Gastrocnemius medialis (tissue), 4 donors: ENCODE data around the gene BLOC1S3. TPM values are rescaled to one million over a fixed set of nuclear protein-coding genes. Genes with fewer than 3 reads are reported as not detected.
A peak's percentile ranks its signal among the peaks of the same experiment; 100 is the strongest.

Experiments
- ATAC-seq, 2 donors: fragments of 150-250 bp; one replicate each; pipeline ENCODE4 v1.9.1; 2016
- DNase-seq, 2 donors: peaks; one replicate each; pipeline ENCODE4 v3.0.0-alpha.2; 2019
- H3K27ac ChIP-seq, 4 donors: fragments of 200-600 bp; sonication (generic); 1 replicate in 1 of 4; 2 replicates in 3 of 4; pipeline ENCODE4 v1.5.1; 2016 to 2018; ENCODE audit warnings: mild to moderate bottlenecking in 2 of 4, moderate library complexity in 1 of 4
- H3K27me3 ChIP-seq, 3 donors: fragments of 200-600 bp; sonication (generic) in 2 of 3; 1 replicate in 1 of 3; 2 replicates in 2 of 3; pipeline versions ENCODE4 v1.5.1 to v1.6.0; 2016 to 2019; ENCODE audit warnings: mild to moderate bottlenecking in 1 of 3, moderate library complexity in 1 of 3
- H3K36me3 ChIP-seq, 2 donors: fragments of 200-600 bp; sonication (generic) in 1 of 2; one replicate each; pipeline ENCODE4 v1.5.1; 2017 to 2018
- H3K4me1 ChIP-seq, 2 donors: fragments of 200-600 bp; sonication (generic) in 1 of 2; one replicate each; pipeline ENCODE4 v1.5.1; 2016 to 2017; ENCODE audit warnings: mild to moderate bottlenecking in 2 of 2
- H3K4me3 ChIP-seq, 4 donors: fragments of 200-600 bp; sonication (generic) in 3 of 4; 1 replicate in 1 of 4; 2 replicates in 3 of 4; pipeline ENCODE4 v1.5.1; 2016 to 2019; ENCODE audit warnings: mild to moderate bottlenecking in 2 of 4
- H3K9me3 ChIP-seq, 3 donors: fragments of 200-600 bp; sonication (generic) in 2 of 3; 1 replicate in 1 of 3; 2 replicates in 2 of 3; pipeline ENCODE4 v1.5.1; 2016 to 2019
- POLR2A ChIP-seq, 2 donors: fragments of 450-650 bp; IDR thresholded peaks; one replicate each; pipeline ENCODE4 v1.6.1; 2017; ENCODE audit warnings: antibody characterized with exemption in 2 of 2, mild to moderate bottlenecking in 2 of 2, moderate library complexity in 2 of 2
- in situ Hi-C, 4 donors: fragments of 200-750 bp; cut with MboI; loops; one replicate each; pipeline versions ENCODE4 v1.15.0 to v1.8.0; 2017; ENCODE audit warnings: low sequenced_read_pairs in 4 of 4
- intact Hi-C: fragments of 100-400 bp; cut with DNase I; formaldehyde crosslinking; loops from one replicate; pipeline ENCODE4 v1.15.1; 2023; ENCODE audit warnings: low total_unique reads
- total RNA-seq, 4 donors: library from RNA; depleted of rRNA; stranded (reverse); fragments of >200 nt; gene quantifications; one replicate each; pipeline versions ENCODE4 v1.1.0 to v1.2.3, GENCODE V29; 2016
- TF ChIP-seq, protein P1 (sequence below), 5 experiments: fragments of 450-650 bp in 3 of 5; fragments of 200-600 bp in 2 of 5; sonication (generic) in 2 of 5; IDR thresholded peaks in 4 of 5; conservative IDR thresholded peaks in 1 of 5; 1 replicate in 4 of 5; 2 replicates in 1 of 5; pipeline ENCODE4 v1.5.1; 2016 to 2019; ENCODE audit warnings: antibody characterized with exemption in 5 of 5, mild to moderate bottlenecking in 3 of 5, moderate library complexity in 3 of 5

The BLOC1S3 gene
- total RNA-seq, 4 donors from 2014 or later = 1.9 to 14.9 (median 5.8) TPM

DNA sequence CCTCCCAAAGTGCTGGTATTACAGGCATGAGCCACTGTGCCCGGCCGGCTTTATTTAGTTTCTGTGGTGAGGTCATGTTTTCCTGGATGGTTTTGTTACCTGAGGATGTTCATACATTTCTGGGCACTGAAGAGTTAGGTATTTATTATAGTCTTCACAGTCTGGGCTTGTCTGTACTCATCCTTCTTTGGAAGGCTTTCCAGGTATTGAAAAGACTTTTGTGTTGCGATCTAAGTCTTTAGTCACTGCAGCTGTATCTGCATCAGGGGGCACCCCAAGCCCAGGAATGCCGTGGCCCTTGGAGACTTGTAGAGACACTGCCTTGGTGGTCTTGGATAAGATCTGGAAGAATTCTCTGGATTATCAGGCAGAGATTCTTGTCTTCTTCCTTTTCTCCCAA lies 12.8 kb downstream of the BLOC1S3 start:
- H3K27me3 ChIP-seq = no peaks in the 10 kb centered on the region
- in situ Hi-C loops = no loop called here
- H3K4me3 ChIP-seq = no peak overlapping the region
- H3K4me1 ChIP-seq = no peaks in the 10 kb centered on the region
- DNase-seq = no peak
- H3K9me3 ChIP-seq = no peaks in the 10 kb centered on the region
- H3K27ac ChIP-seq = no peak overlapping the region
- TF ChIP-seq, protein P1, sequence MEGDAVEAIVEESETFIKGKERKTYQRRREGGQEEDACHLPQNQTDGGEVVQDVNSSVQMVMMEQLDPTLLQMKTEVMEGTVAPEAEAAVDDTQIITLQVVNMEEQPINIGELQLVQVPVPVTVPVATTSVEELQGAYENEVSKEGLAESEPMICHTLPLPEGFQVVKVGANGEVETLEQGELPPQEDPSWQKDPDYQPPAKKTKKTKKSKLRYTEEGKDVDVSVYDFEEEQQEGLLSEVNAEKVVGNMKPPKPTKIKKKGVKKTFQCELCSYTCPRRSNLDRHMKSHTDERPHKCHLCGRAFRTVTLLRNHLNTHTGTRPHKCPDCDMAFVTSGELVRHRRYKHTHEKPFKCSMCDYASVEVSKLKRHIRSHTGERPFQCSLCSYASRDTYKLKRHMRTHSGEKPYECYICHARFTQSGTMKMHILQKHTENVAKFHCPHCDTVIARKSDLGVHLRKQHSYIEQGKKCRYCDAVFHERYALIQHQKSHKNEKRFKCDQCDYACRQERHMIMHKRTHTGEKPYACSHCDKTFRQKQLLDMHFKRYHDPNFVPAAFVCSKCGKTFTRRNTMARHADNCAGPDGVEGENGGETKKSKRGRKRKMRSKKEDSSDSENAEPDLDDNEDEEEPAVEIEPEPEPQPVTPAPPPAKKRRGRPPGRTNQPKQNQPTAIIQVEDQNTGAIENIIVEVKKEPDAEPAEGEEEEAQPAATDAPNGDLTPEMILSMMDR (IDR thresholded peaks at IDR 0.05 in 4 of 5, conservative IDR thresholded peaks at IDR 0.05 in 1 of 5) = no peak
- TF ChIP-seq POLR2A (IDR thresholded peaks at IDR 0.05) = no peak
- intact Hi-C loops = no loop called here
- no peak for ATAC-seq
- H3K36me3 ChIP-seq = no peaks in the 10 kb centered on the region

DNA sequence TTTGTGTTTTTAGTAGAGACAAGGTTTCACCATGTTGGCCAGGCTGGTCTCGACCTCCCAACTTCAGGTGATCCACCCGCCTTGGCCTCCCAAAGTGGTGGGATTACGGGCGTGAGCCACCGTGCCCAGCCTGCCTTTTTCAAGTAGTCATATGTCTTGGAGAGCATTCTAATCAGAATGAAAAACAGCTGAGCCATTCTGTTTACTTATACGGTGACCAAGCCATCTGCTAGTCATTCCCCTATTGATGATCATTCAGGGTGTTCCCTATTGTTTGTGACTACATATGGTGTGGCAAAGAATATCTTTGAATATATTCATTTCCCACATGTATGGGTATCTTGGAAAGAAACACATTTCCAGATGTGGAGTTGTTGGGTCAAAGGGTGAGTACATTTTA lies 17.2 kb downstream of the BLOC1S3 start:
- Histone ChIP-seq H3K36me3 (no peaks in the 10 kb centered on the region), H3K4me1 (no peaks in the 10 kb centered on the region), H3K4me3 (no peak overlapping the region), H3K27me3 (no peaks in the 10 kb centered on the region), H3K9me3 (no peaks in the 10 kb centered on the region), H3K27ac (no peak overlapping the region)
- ATAC-seq (no peak), DNase-seq (no peak)
- in situ Hi-C loops = no loop called here
- no peak for TF ChIP-seq POLR2A (IDR thresholded peaks at IDR 0.05)
- TF ChIP-seq, protein P1 (IDR thresholded peaks at IDR 0.05 in 4 of 5, conservative IDR thresholded peaks at IDR 0.05 in 1 of 5) = no peak
- intact Hi-C loops = loop anchor here (5.0 kb wide), 1 partner anchor 52 kb away; the partner anchor contains the start of gene EXOC3L2

DNA sequence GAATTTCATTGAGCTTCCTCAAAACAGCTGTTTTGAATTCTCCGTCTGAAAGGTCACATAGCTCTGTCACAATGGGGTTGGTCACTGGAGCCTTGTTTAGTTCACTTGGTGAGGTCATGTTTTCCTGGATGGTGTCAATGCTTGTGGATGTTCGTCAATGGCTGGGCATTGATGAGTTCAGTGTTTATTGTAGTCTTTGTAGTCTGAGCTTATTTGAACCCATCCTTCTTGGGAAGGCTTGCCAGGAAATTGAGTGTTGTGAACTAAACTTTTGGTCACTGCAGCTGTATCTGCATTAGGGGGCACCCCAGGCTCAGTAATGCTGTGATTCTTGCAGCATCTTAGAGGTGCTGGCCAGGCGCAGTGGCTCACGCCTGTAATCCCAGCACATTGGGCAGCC lies 22.0 kb downstream of the BLOC1S3 start:
- no peak for DNase-seq
- in situ Hi-C loops = loop anchor here in 1 of 4 donors (5.0 kb wide), 1 partner anchor 37 kb away; no protein-coding TSS in a partner anchor
- no peaks in the 10 kb centered on the region for H3K27me3 ChIP-seq
- ATAC-seq = no peak
- TF ChIP-seq, protein P1 (IDR thresholded peaks at IDR 0.05 in 4 of 5, conservative IDR thresholded peaks at IDR 0.05 in 1 of 5) = peak in 3 of 5 experiments; percentile 13 to 20 (median 15)
- no peak for TF ChIP-seq POLR2A (IDR thresholded peaks at IDR 0.05)
- H3K27ac ChIP-seq = no peak overlapping the region
- intact Hi-C loops = no loop called here
- H3K4me3 ChIP-seq = no peak overlapping the region
- H3K36me3 ChIP-seq = no peaks in the 10 kb centered on the region
- no peaks in the 10 kb centered on the region for H3K4me1 ChIP-seq
- H3K9me3 ChIP-seq = no peaks in the 10 kb centered on the region

DNA sequence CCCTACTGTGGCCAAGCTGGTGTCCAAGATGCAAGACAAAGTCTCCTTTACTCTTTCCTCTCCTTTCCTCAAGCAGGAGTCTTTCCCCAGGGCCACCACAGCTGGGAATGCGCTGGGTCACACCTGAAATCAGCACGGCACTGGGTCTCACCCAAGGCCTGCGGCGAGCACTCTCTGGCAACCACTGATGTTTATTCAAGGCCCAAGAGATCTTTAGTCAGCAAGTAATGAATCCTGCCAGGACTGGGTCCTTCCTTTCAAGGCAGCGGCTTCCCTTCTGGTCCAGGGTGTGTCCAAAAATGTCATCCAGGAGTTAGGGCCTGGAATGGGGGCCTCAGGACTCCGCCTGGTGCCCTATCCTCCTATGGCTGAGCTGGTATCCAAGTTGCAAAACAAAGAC lies 24.1 kb downstream of the BLOC1S3 start:
- Histone ChIP-seq H3K27ac (no peak overlapping the region), H3K4me1 (no peaks in the 10 kb centered on the region), H3K36me3 (no peaks in the 10 kb centered on the region), H3K9me3 (no peaks in the 10 kb centered on the region), H3K27me3 (no peaks in the 10 kb centered on the region), H3K4me3 (no peak overlapping the region)
- TF ChIP-seq POLR2A (IDR thresholded peaks at IDR 0.05) = no peak
- intact Hi-C loops (no loop called here), in situ Hi-C loops (loop anchor here in 1 of 4 donors (5.0 kb wide), 1 partner anchor 35 kb away; no protein-coding TSS in a partner anchor)
- ATAC-seq = no peak
- DNase-seq = no peak

DNA sequence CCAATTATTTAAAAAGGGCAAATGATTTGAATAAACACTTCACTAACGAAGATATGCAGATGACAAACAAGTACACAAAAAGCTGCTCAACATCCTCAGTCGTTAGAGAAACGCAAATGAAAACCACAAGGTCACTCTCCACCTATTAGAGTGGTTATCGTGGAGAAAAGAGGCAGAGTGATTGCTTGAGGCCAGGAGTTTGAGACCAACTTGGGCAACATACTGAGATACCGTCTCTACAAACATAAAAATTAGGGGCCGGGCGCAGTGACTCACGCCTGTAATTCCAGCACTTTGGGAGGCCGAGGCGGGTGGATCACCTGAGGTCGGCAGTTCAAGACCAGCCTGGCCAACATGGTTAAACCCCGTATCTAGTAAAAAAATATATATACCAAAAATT lies 27.2 kb downstream of the BLOC1S3 start:
- Histone ChIP-seq H3K9me3 (no peaks in the 10 kb centered on the region), H3K4me3 (no peak overlapping the region), H3K27me3 (no peaks in the 10 kb centered on the region), H3K27ac (no peak overlapping the region), H3K4me1 (no peaks in the 10 kb centered on the region), H3K36me3 (no peaks in the 10 kb centered on the region)
- ATAC-seq (no peak), DNase-seq (no peak)
- no peak for TF ChIP-seq POLR2A (IDR thresholded peaks at IDR 0.05)
- TF ChIP-seq, protein P1 (IDR thresholded peaks at IDR 0.05 in 4 of 5, conservative IDR thresholded peaks at IDR 0.05 in 1 of 5) = no peak
- intact Hi-C loops (no loop called here), in situ Hi-C loops (no loop called here)
